ENCODE data around the gene DSCAML1. TPM values are rescaled to one million over a fixed set of nuclear protein-coding genes. Genes with fewer than 3 reads are reported as not detected.

Gene DSCAML1
- total RNA-seq, 1 experiment from 2014 or later, result 0.90 TPM

GRCh38 chr11:117439256-117439655 is 357.8 kb downstream of the DSCAML1 start:
- Mint-ChIP-seq H3K27me3 (ENCODE audit: low read depth) (no peaks in the 10 kb centered on the region), H3K4me3 (no peak overlapping the region), H3K9me3 (no peaks in the 10 kb centered on the region), H3K4me1 (peaks cover 12% of the 10 kb centered on the region), H3K36me3 (no peaks in the 10 kb centered on the region), H3K27ac (no peak overlapping the region)
- TF ChIP-seq NR1H2 (CRISPR knock-in tag; IDR thresholded peaks at IDR 0.05) (no peak), HMGXB4 (CRISPR knock-in tag; IDR thresholded peaks at IDR 0.05) (no peak)
- DNase-seq (ENCODE audit: low spot score) (no peak), ATAC-seq (no peak)
- ChIA-PET POLR2A (no interaction called here), CTCF (interaction anchor here (1.0 to 2.2 kb wide), 3 partner anchors 13 to 182 kb away, joined by 3 to 17 read pairs (median 6); no protein-coding TSS in a partner anchor)

GRCh38 chr11:117438371-117439000 is 358.5 kb downstream of the DSCAML1 start:
- Mint-ChIP-seq H3K27ac (no peak overlapping the region), H3K4me3 (no peak overlapping the region), H3K36me3 (no peaks in the 10 kb centered on the region), H3K27me3 (ENCODE audit: low read depth) (no peaks in the 10 kb centered on the region), H3K4me1 (peaks cover 5% of the 10 kb centered on the region; the same call in 1 of the 2 replicates), H3K9me3 (no peaks in the 10 kb centered on the region)
- no peak for DNase-seq (ENCODE audit: low spot score)
- no peak for ATAC-seq
- POLR2A ChIA-PET, result no interaction called here
- TF ChIP-seq ZNF425 (CRISPR knock-in tag; conservative IDR thresholded peaks at IDR 0.05) (no peak), IRF2 (CRISPR knock-in tag; IDR thresholded peaks at IDR 0.05; ENCODE audit: borderline replicate concordance, low read depth) (no peak), PREB (CRISPR knock-in tag; IDR thresholded peaks at IDR 0.05; ENCODE audit: borderline replicate concordance) (no peak), ZNF219 (CRISPR knock-in tag; IDR thresholded peaks at IDR 0.05; ENCODE audit: borderline replicate concordance) (no peak), ERG (CRISPR knock-in tag; IDR thresholded peaks at IDR 0.05) (no peak), GTF2I (CRISPR knock-in tag; conservative IDR thresholded peaks at IDR 0.05) (no peak), SOX15 (CRISPR knock-in tag; IDR thresholded peaks at IDR 0.05) (no peak), ETV6 (CRISPR knock-in tag; IDR thresholded peaks at IDR 0.05) (no peak), ATF6 (CRISPR knock-in tag; IDR thresholded peaks at IDR 0.05) (no peak), MXD4 (CRISPR knock-in tag; IDR thresholded peaks at IDR 0.05; ENCODE audit: borderline replicate concordance) (no peak), ZNF121 (CRISPR knock-in tag; IDR thresholded peaks at IDR 0.05) (no peak)
- CTCF ChIA-PET, result interaction anchor here (1.0 to 2.2 kb wide), 2 partner anchors 13 to 183 kb away, joined by 3 to 17 read pairs; no protein-coding TSS in a partner anchor

- H3K36me3 Mint-ChIP-seq, result no peaks in the 10 kb centered on the region
- H3K4me1 Mint-ChIP-seq, result peaks cover 5% of the 10 kb centered on the region; the same call in 1 of the 2 replicates
- ChIA-PET POLR2A (no interaction called here), CTCF (interaction anchor here (0.5 to 2.2 kb wide), 2 partner anchors 12 to 91 kb away, joined by 3 to 17 read pairs; no protein-coding TSS in a partner anchor)
- no peak overlapping the region for H3K4me3 Mint-ChIP-seq
- H3K27ac Mint-ChIP-seq, result no peak overlapping the region
- H3K27me3 Mint-ChIP-seq (ENCODE audit: low read depth), result no peaks in the 10 kb centered on the region
- no peak for DNase-seq (ENCODE audit: low spot score)
- H3K9me3 Mint-ChIP-seq, result no peaks in the 10 kb centered on the region
- ATAC-seq, result no peak
- TF ChIP-seq FOXP4 (CRISPR knock-in tag; IDR thresholded peaks at IDR 0.05) (no peak), HMGA2 (CRISPR knock-in tag; IDR thresholded peaks at IDR 0.05) (no peak), MXD4 (CRISPR knock-in tag; IDR thresholded peaks at IDR 0.05; ENCODE audit: borderline replicate concordance) (no peak), SMAD3 (CRISPR knock-in tag; IDR thresholded peaks at IDR 0.05; ENCODE audit: borderline replicate concordance) (no peak), USF1 (CRISPR knock-in tag; IDR thresholded peaks at IDR 0.05) (no peak), TCF7 (CRISPR knock-in tag; IDR thresholded peaks at IDR 0.05; ENCODE audit: low read depth) (no peak), PRRX2 (CRISPR knock-in tag; IDR thresholded peaks at IDR 0.05) (no peak), ZNF396 (CRISPR knock-in tag; IDR thresholded peaks at IDR 0.05; ENCODE audit: borderline replicate concordance) (no peak)
Observed at GRCh38 chr11:117437791-117438130, 359.3 kb downstream of the DSCAML1 start.
